Endothelial cell of umbilical vein (primary cell): ENCODE measurements around the gene TGFA. TPM values are rescaled to one million over a fixed set of nuclear protein-coding genes. Genes with fewer than 3 reads are reported as not detected.

ENCODE experiments used
- BruUV-seq: library from RNA; stranded (reverse); fragments of 400-500 nt; replicated peaks from 2 replicates; lab custom pipeline; 2021; lab: Mats Ljungman, UMichigan
- CTCF ChIA-PET: fragments of 300-600, 350-600 bp; sonication (Branson Sonifier 250); formaldehyde crosslinking; loops from one replicate; lab custom pipeline; 2021; ENCODE audit warnings: antibody characterized with exemption, inconsistent platforms; lab: Charles Lee
- POLR2A ChIA-PET: fragments of 300-600, 350-600 bp; sonication (Branson Sonifier 250); formaldehyde crosslinking; loops from one replicate; lab custom pipeline; 2021; ENCODE audit warnings: antibody characterized with exemption, inconsistent platforms; lab: Charles Lee
- DNase-seq: peaks from one replicate; pipeline ENCODE4 v3.0.0-alpha.2; 2011; ENCODE audit warnings: low read depth, low spot score
- FAIRE-seq: peaks from 2 replicates; lab custom pipeline; 2011; peaks lifted over from hg19 to GRCh38; lab: Jason Lieb, UNC
- H2AFZ ChIP-seq: 2 replicates; pipeline ENCODE4 v1.6.0; 2012; ENCODE audit warnings: low read depth, low read length, control low read depth, inconsistent platforms
- H3K27ac ChIP-seq: 2 replicates; pipeline ENCODE4 v1.5.1; 2011; ENCODE audit warnings: low read depth, mild to moderate bottlenecking, control low read depth, low read length, moderate library complexity; ENCODE audit not compliant: insufficient read depth
- H3K27me3 ChIP-seq, 2 experiments: 2 replicates each; pipeline versions ENCODE4 v1.6.0 to v1.6.1; 2011; ENCODE audit warnings: low read length in 2 of 2, mixed read lengths in 1 of 2; ENCODE audit not compliant: control insufficient read depth in 2 of 2, insufficient read depth in 2 of 2
- H3K36me3 ChIP-seq, 2 experiments: 2 replicates in 1 of 2; 3 replicates in 1 of 2; pipeline ENCODE4 v1.5.1; 2011; ENCODE audit warnings: low read length in 2 of 2, mild to moderate bottlenecking in 1 of 2, moderate library complexity in 1 of 2; ENCODE audit not compliant: control insufficient read depth in 2 of 2, insufficient read depth in 2 of 2; ENCODE audit errors: extremely low read depth in 1 of 2
- H3K4me1 ChIP-seq: 3 replicates; pipeline ENCODE4 v1.5.1; 2011; ENCODE audit warnings: mild to moderate bottlenecking, low read length; ENCODE audit not compliant: control insufficient read depth, insufficient read depth; ENCODE audit errors: extremely low read depth
- H3K4me2 ChIP-seq: 2 replicates; pipeline ENCODE4 v1.6.1; 2011; ENCODE audit warnings: low read length, control low read depth, mixed read lengths; ENCODE audit not compliant: insufficient read depth
- H3K4me3 ChIP-seq, 3 experiments: fragments of 200-600 bp in 1 of 3; sonication (generic), shearing (Covaris generic) in 1 of 3; replicated peaks in 1 of 3; 2 replicates each; pipeline ENCODE4 v1.5.1; 2011 to 2016; ENCODE audit warnings: control low read depth in 3 of 3, low read length in 3 of 3, mild to moderate bottlenecking in 2 of 3, inconsistent platforms in 1 of 3, low read depth in 1 of 3, moderate library complexity in 1 of 3; ENCODE audit not compliant: insufficient read depth in 1 of 3
- H3K79me2 ChIP-seq: 2 replicates; pipeline ENCODE4 v1.6.0; 2012; ENCODE audit warnings: low read length, inconsistent platforms; ENCODE audit not compliant: control insufficient read depth, insufficient read depth
- H3K9ac ChIP-seq: replicated peaks from 2 replicates; pipeline ENCODE3; 2011; ENCODE audit warnings: low read length, control low read depth; ENCODE audit not compliant: insufficient read depth; ENCODE audit errors: extremely low read depth
- H3K9me1 ChIP-seq: replicated peaks from 3 replicates; pipeline ENCODE4 v1.6.0; 2011; ENCODE audit warnings: mild to moderate bottlenecking, low read length; ENCODE audit not compliant: control insufficient read depth, insufficient read depth; ENCODE audit errors: extremely low read depth
- H3K9me3 ChIP-seq: replicated peaks from 2 replicates; pipeline ENCODE4 v1.5.1; 2012; ENCODE audit warnings: low read length, inconsistent platforms; ENCODE audit not compliant: control insufficient read depth, insufficient read depth
- H4K20me1 ChIP-seq: replicated peaks from 2 replicates; pipeline ENCODE3; 2011; ENCODE audit warnings: mild to moderate bottlenecking, low read length; ENCODE audit not compliant: control insufficient read depth, insufficient read depth; ENCODE audit errors: extremely low read depth
- EZH2 ChIP-seq: IDR thresholded peaks from 2 replicates; pipeline ENCODE4 v1.6.1; 2012; ENCODE audit warnings: borderline replicate concordance, low read depth, mild to moderate bottlenecking, moderate library complexity, low read length, inconsistent platforms; ENCODE audit not compliant: severe bottlenecking
- FOS ChIP-seq: IDR thresholded peaks from 2 replicates; pipeline ENCODE4 v1.6.1; 2011; ENCODE audit warnings: mild to moderate bottlenecking, low read length, moderate library complexity, borderline replicate concordance; ENCODE audit not compliant: insufficient read depth
- GATA2 ChIP-seq: IDR thresholded peaks from 2 replicates; pipeline ENCODE4 v1.7.0; 2011; ENCODE audit warnings: low read depth, mild to moderate bottlenecking, moderate library complexity, mixed read lengths, low read length; ENCODE audit not compliant: insufficient read length, insufficient read depth
- JUN ChIP-seq: IDR thresholded peaks from 2 replicates; pipeline ENCODE4 v1.6.1; 2011; ENCODE audit warnings: borderline replicate concordance, low read depth; ENCODE audit not compliant: insufficient read length, insufficient read depth
- MYC ChIP-seq: IDR thresholded peaks from one replicate; pipeline ENCODE4 v1.6.1; 2011; ENCODE audit warnings: mild to moderate bottlenecking, low read depth, low read length
- POLR2A ChIP-seq: IDR thresholded peaks from 2 replicates; pipeline ENCODE4 v1.6.1; 2012; ENCODE audit warnings: low read depth, mild to moderate bottlenecking, control low read depth, low read length
- POLR2AphosphoS5 ChIP-seq: IDR thresholded peaks from 2 replicates; pipeline ENCODE4 v1.6.1; 2012; ENCODE audit warnings: low read depth, mild to moderate bottlenecking, control low read depth, low read length, moderate library complexity; ENCODE audit not compliant: insufficient read depth
- dilution Hi-C: fragments of 300-500 bp; cut with MboI; formaldehyde crosslinking; loops from one replicate; pipeline ENCODE4 v1.15.0; 2019; ENCODE audit warnings: low sequenced_read_pairs; ENCODE audit not compliant: extremely low pct_ligation_motif_present
- intact Hi-C: fragments of 100-400 bp; cut with micrococcal nuclease; formaldehyde crosslinking; loops from one replicate; pipeline ENCODE4 v1.10.0; 2022
- polyA plus RNA-seq, 4 experiments: library from polyadenylated mRNA; depleted of rRNA in 3 of 4; stranded (reverse) in 3 of 4; unstranded in 1 of 4; fragments of >200 nt; gene quantifications; 2 replicates each; pipeline versions ENCODE4 v1.2.1 to v1.2.3, GENCODE V29; 2011 to 2012; ENCODE audit warnings: missing spikeins in 1 of 4
- total RNA-seq: library from RNA; stranded (reverse); gene quantifications from 2 replicates; pipeline ENCODE4 v1.2.3, GENCODE V29; 2021
- TF ChIP-seq, protein P1 (sequence below), 2 donors: IDR thresholded peaks; 1 replicate in 1 of 2; 2 replicates in 1 of 2; pipeline ENCODE4 v1.5.1; 2011; ENCODE audit warnings: low read length in 2 of 2, mild to moderate bottlenecking in 2 of 2, moderate library complexity in 2 of 2, control low read depth in 1 of 2, inconsistent platforms in 1 of 2, low read depth in 1 of 2; ENCODE audit not compliant: insufficient read depth in 1 of 2; ENCODE audit errors: extremely low read depth in 1 of 2
- TF ChIP-seq, protein P2 (sequence below): IDR thresholded peaks from 2 replicates; pipeline ENCODE4 v1.6.1; 2011; ENCODE audit not compliant: insufficient read depth, insufficient read length

Gene TGFA
- total and polyA plus RNA-seq, 2 donors (not counting 3 experiments of a cell fraction or from before 2014, with no cell fraction given) = 0.22 to 0.32 TPM

DNA sequence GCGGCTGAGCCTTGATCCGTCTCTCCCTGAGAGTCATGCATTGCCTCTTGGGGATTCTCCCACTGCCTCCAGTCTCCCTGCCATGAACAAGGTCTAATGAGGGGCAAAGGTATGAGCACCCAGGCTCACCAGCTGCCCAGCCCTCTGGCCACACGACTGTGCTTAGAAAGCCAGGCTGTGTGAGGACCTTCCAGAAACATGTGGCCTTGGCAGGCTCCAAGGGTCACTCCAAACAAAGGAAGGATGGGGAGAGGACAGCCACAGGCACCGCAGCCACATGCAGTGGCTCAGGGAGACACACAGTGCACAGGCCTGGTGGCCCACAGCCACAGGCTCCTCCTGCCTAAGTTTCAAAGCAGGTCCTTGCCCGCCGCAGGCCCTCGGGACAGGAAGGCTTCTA lies 35.8 kb downstream of the TGFA start:
- POLR2A ChIA-PET = no interaction called here
- H3K9me1 ChIP-seq = no peaks in the 10 kb centered on the region
- no TSS peak for BruUV-seq
- no peaks in the 10 kb centered on the region for H3K9me3 ChIP-seq
- H3K4me1 ChIP-seq = no peaks in the 10 kb centered on the region
- no peaks in the 10 kb centered on the region for H3K36me3 ChIP-seq
- TF ChIP-seq EZH2 (no peak), JUN (no peak), FOS (no peak), POLR2AphosphoS5 (no peak), MYC (no peak), POLR2A (no peak), GATA2 (no peak)
- TF ChIP-seq, protein P1, sequence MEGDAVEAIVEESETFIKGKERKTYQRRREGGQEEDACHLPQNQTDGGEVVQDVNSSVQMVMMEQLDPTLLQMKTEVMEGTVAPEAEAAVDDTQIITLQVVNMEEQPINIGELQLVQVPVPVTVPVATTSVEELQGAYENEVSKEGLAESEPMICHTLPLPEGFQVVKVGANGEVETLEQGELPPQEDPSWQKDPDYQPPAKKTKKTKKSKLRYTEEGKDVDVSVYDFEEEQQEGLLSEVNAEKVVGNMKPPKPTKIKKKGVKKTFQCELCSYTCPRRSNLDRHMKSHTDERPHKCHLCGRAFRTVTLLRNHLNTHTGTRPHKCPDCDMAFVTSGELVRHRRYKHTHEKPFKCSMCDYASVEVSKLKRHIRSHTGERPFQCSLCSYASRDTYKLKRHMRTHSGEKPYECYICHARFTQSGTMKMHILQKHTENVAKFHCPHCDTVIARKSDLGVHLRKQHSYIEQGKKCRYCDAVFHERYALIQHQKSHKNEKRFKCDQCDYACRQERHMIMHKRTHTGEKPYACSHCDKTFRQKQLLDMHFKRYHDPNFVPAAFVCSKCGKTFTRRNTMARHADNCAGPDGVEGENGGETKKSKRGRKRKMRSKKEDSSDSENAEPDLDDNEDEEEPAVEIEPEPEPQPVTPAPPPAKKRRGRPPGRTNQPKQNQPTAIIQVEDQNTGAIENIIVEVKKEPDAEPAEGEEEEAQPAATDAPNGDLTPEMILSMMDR (IDR thresholded peaks at IDR 0.05; ENCODE audit: extremely low read depth in 1 of 2, insufficient read depth in 1 of 2, low read depth in 1 of 2, low read length in 2 of 2) = no peak
- TF ChIP-seq, protein P2, sequence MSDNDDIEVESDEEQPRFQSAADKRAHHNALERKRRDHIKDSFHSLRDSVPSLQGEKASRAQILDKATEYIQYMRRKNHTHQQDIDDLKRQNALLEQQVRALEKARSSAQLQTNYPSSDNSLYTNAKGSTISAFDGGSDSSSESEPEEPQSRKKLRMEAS = no peak
- CTCF ChIA-PET = interaction anchor here (1.0 kb wide), 1 partner anchor 68 kb away, joined by 3 read pairs; no protein-coding TSS in a partner anchor
- FAIRE-seq = no peak
- H4K20me1 ChIP-seq = no peaks in the 10 kb centered on the region
- H3K27me3 ChIP-seq = no peaks in the 10 kb centered on the region
- no peak for DNase-seq
- H2AFZ ChIP-seq = no peak overlapping the region
- intact Hi-C loops (no loop called here), dilution Hi-C loops (no loop called here)
- H3K4me2 ChIP-seq = no peak overlapping the region
- H3K9ac ChIP-seq = no peak overlapping the region
- H3K79me2 ChIP-seq = no peaks in the 10 kb centered on the region
- no peak overlapping the region for H3K27ac ChIP-seq
- H3K4me3 ChIP-seq = no peak overlapping the region
